Neutrophil (primary cell): Measurements from ENCODE around the gene C14orf180.

Experiments
- H3K27ac ChIP-seq: fragments of 200-600 bp; sonication (generic); 2 replicates; pipeline ENCODE4 v1.5.1; 2016; ENCODE audit warnings: mild to moderate bottlenecking, moderate library complexity
- H3K27me3 ChIP-seq: fragments of 200-600 bp; sonication (generic); 2 replicates; pipeline ENCODE4 v1.6.0; 2016; ENCODE audit warnings: mild to moderate bottlenecking
- H3K36me3 ChIP-seq: fragments of 200-600 bp; sonication (generic); 2 replicates; pipeline ENCODE4 v1.5.1; 2017
- H3K4me1 ChIP-seq, 2 experiments: fragments of 200-600 bp in 1 of 2; sonication (generic) in 1 of 2; 1 replicate in 1 of 2; 2 replicates in 1 of 2; pipeline versions ENCODE4 v1.5.1 to v1.6.1; 2013 to 2016; ENCODE audit warnings: low read depth in 1 of 2, low read length in 1 of 2, mild to moderate bottlenecking in 1 of 2, moderate library complexity in 1 of 2; ENCODE audit not compliant: control insufficient read depth in 1 of 2, insufficient read depth in 1 of 2
- H3K4me3 ChIP-seq, 2 experiments: fragments of 200-600 bp in 1 of 2; sonication (generic) in 1 of 2; 1 replicate in 1 of 2; 2 replicates in 1 of 2; pipeline ENCODE4 v1.5.1; 2013 to 2016; ENCODE audit warnings: low read depth in 1 of 2, low read length in 1 of 2, mild to moderate bottlenecking in 1 of 2, moderate library complexity in 1 of 2
- H3K9me3 ChIP-seq: fragments of 200-600 bp; sonication (generic); 2 replicates; pipeline ENCODE4 v1.5.1; 2016
- CTCF ChIP-seq: fragments of 200-600 bp; sonication (generic); IDR thresholded peaks from 2 replicates; pipeline ENCODE4 v1.5.1; 2016; ENCODE audit warnings: antibody characterized with exemption

The C14orf180 gene

GRCh38 chr14:104555430-104556255 lies 23.9 kb upstream of the C14orf180 start:
- H3K36me3 ChIP-seq = no peaks in the 10 kb centered on the region
- no peaks in the 10 kb centered on the region for H3K4me1 ChIP-seq
- H3K9me3 ChIP-seq = no peaks in the 10 kb centered on the region
- TF ChIP-seq CTCF = no peak
- H3K27me3 ChIP-seq = no peaks in the 10 kb centered on the region
- no peak overlapping the region for H3K27ac ChIP-seq
- H3K4me3 ChIP-seq = no peak overlapping the region

GRCh38 chr14:104556256-104557021 lies 23.1 kb upstream of the C14orf180 start:
- Histone ChIP-seq H3K9me3 (no peaks in the 10 kb centered on the region), H3K4me3 (no peak overlapping the region), H3K36me3 (no peaks in the 10 kb centered on the region), H3K4me1 (no peaks in the 10 kb centered on the region), H3K27me3 (no peaks in the 10 kb centered on the region), H3K27ac (no peak overlapping the region)
- no peak for TF ChIP-seq CTCF

- TF ChIP-seq CTCF = no peak
- Histone ChIP-seq H3K27ac (no peak overlapping the region), H3K9me3 (no peaks in the 10 kb centered on the region), H3K4me3 (no peak overlapping the region), H3K36me3 (no peaks in the 10 kb centered on the region), H3K27me3 (peaks cover under 1% of the 10 kb centered on the region), H3K4me1 (no peaks in the 10 kb centered on the region)
Measured at GRCh38 chr14:104557086-104557485, 22.5 kb upstream of the C14orf180 start.

- Histone ChIP-seq H3K27ac (no peak overlapping the region), H3K4me3 (no peak overlapping the region), H3K4me1 (no peaks in the 10 kb centered on the region), H3K36me3 (no peaks in the 10 kb centered on the region), H3K27me3 (peaks cover 8% of the 10 kb centered on the region), H3K9me3 (no peaks in the 10 kb centered on the region)
- no peak for TF ChIP-seq CTCF
Measured at GRCh38 chr14:104557766-104558165, 21.8 kb upstream of the C14orf180 start.

- no peaks in the 10 kb centered on the region for H3K9me3 ChIP-seq
- no peaks in the 10 kb centered on the region for H3K4me1 ChIP-seq
- H3K4me3 ChIP-seq = no peak overlapping the region
- TF ChIP-seq CTCF = no peak
- no peaks in the 10 kb centered on the region for H3K36me3 ChIP-seq
- H3K27ac ChIP-seq = no peak overlapping the region
- H3K27me3 ChIP-seq = peaks cover 13% of the 10 kb centered on the region
Measured at GRCh38 chr14:104558231-104559027, 21.1 kb upstream of the C14orf180 start.
